Glutamatergic neuron (in vitro differentiated cells): ENCODE measurements around the gene RDH13. TPM values are rescaled to one million over a fixed set of nuclear protein-coding genes. Genes with fewer than 3 reads are reported as not detected.

Experiments
- DNase-seq: peaks from one replicate; pipeline ENCODE4 v3.0.0; 2022
- H3K27ac Mint-ChIP-seq: one replicate; pipeline ENCODE4 v1.8.0; 2020; ENCODE audit warnings: mild to moderate bottlenecking, mixed read lengths, inconsistent platforms; ENCODE audit not compliant: unreplicated experiment
- H3K27me3 Mint-ChIP-seq: one replicate; pipeline ENCODE4 v1.8.0; 2020; ENCODE audit warnings: mild to moderate bottlenecking, moderate library complexity, mixed read lengths, inconsistent platforms; ENCODE audit not compliant: unreplicated experiment
- H3K36me3 Mint-ChIP-seq: one replicate; pipeline ENCODE4 v1.8.0; 2020; ENCODE audit warnings: mild to moderate bottlenecking, mixed read lengths, inconsistent platforms; ENCODE audit not compliant: unreplicated experiment
- H3K4me1 Mint-ChIP-seq: one replicate; pipeline ENCODE4 v1.8.0; 2020; ENCODE audit warnings: mild to moderate bottlenecking, low read depth, mixed read lengths, inconsistent platforms; ENCODE audit not compliant: unreplicated experiment
- H3K4me3 Mint-ChIP-seq: one replicate; pipeline ENCODE4 v1.8.0; 2020; ENCODE audit warnings: mild to moderate bottlenecking, mixed read lengths, inconsistent platforms; ENCODE audit not compliant: unreplicated experiment
- H3K9me3 Mint-ChIP-seq: one replicate; pipeline ENCODE4 v1.8.0; 2020; ENCODE audit warnings: mild to moderate bottlenecking, moderate library complexity, mixed read lengths, inconsistent platforms; ENCODE audit not compliant: unreplicated experiment
- total RNA-seq: library from RNA; stranded (reverse); fragmentation: NEBNext Ultra II Directional; extraction: Animal tissue kit (Norgen Biotek cat#: 25700); gene quantifications from one replicate; pipeline ENCODE4 v1.2.1, GENCODE V29; 2021; ENCODE audit not compliant: unreplicated experiment
- TF ChIP-seq, protein P1 (sequence below): fragments of 200-600 bp; sonication (generic); IDR thresholded peaks from one replicate; pipeline ENCODE4 v1.5.0; 2021; ENCODE audit not compliant: partially characterized antibody, unreplicated experiment

The RDH13 gene
- total RNA-seq, 1 donor from 2014 or later, result 17.9 TPM

DNA sequence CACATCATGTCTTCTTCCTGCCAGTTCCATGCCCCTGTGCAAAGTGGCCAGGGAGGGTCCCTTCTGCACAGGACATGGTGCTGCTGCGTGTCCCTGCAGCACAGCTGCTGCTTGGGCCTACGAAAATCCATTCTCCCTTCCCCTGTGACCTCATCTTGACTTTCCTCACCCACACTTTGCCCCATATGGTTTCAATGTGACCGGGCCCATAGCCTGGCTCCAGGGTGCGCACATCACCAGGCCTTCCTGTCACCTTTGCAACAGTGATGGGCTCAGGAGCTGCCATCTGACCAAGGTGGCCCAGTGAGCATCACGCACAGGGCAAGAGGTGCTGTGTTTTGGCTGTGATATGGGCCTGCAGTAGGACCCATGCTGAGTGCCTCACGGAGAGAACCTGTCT is 43.6 kb upstream of the RDH13 start:
- Mint-ChIP-seq H3K36me3 (peaks cover 23% of the 10 kb centered on the region), H3K27me3 (peaks cover 4% of the 10 kb centered on the region), H3K27ac (no peak overlapping the region), H3K4me1 (no peaks in the 10 kb centered on the region), H3K4me3 (no peak overlapping the region), H3K9me3 (peaks cover 4% of the 10 kb centered on the region)
- TF ChIP-seq, protein P1, sequence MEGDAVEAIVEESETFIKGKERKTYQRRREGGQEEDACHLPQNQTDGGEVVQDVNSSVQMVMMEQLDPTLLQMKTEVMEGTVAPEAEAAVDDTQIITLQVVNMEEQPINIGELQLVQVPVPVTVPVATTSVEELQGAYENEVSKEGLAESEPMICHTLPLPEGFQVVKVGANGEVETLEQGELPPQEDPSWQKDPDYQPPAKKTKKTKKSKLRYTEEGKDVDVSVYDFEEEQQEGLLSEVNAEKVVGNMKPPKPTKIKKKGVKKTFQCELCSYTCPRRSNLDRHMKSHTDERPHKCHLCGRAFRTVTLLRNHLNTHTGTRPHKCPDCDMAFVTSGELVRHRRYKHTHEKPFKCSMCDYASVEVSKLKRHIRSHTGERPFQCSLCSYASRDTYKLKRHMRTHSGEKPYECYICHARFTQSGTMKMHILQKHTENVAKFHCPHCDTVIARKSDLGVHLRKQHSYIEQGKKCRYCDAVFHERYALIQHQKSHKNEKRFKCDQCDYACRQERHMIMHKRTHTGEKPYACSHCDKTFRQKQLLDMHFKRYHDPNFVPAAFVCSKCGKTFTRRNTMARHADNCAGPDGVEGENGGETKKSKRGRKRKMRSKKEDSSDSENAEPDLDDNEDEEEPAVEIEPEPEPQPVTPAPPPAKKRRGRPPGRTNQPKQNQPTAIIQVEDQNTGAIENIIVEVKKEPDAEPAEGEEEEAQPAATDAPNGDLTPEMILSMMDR, result no peak
- no peak for DNase-seq

DNA sequence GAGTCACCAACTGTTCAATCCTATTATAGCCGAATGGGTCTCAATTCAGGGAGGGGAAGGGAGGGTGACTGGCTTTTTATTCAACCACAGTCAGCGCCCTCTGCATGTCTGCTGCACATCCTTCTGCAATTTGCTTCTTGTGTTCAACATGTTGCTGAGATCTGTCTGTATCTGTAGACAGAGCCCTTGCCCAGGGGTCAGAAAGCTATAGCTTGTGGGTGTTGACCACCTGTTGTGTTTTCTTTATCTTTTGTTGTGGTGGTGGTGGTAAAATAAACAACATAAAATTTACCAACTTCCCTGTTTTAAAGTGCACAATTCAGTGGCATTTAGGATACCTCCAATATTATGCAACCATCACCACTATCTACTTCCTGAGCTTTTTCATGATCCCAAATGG is 42.3 kb upstream of the RDH13 start:
- no peak for DNase-seq
- TF ChIP-seq, protein P1, result no peak
- H3K27me3 Mint-ChIP-seq, result peaks cover 2% of the 10 kb centered on the region

DNA sequence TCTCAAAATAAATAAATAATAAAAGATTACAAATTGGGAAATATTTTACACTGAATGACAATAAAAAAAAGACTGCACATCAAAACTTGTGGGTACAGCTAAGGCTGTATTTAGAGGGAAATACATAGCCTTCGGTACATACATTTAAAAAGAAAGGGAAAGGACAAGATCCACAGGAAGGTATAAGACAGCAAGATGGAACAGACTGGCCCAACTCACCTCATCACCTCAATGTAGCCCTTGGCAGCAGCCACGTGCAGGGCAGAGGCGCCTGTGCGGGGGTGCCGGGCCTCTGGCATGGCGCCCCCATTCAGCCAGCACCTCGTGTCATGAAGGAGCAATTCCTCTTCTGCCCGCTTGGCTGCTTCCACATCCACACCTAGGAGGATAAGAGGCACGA is 40.2 kb upstream of the RDH13 start:
- H3K4me3 Mint-ChIP-seq, result no peak overlapping the region
- peaks cover 7% of the 10 kb centered on the region for H3K4me1 Mint-ChIP-seq
- TF ChIP-seq, protein P1, result no peak
- no peaks in the 10 kb centered on the region for H3K27me3 Mint-ChIP-seq
- peaks cover 4% of the 10 kb centered on the region for H3K9me3 Mint-ChIP-seq
- H3K27ac Mint-ChIP-seq, result no peak overlapping the region
- DNase-seq, result no peak
- peaks cover 17% of the 10 kb centered on the region for H3K36me3 Mint-ChIP-seq

More for the DNA sequence above, 42.3 kb upstream of the RDH13 start:
- H3K9me3 Mint-ChIP-seq, result peaks cover 4% of the 10 kb centered on the region
- no peak overlapping the region for H3K27ac Mint-ChIP-seq
- H3K4me3 Mint-ChIP-seq, result no peak overlapping the region
- peaks cover 17% of the 10 kb centered on the region for H3K36me3 Mint-ChIP-seq
- H3K4me1 Mint-ChIP-seq, result peaks cover under 1% of the 10 kb centered on the region

DNA sequence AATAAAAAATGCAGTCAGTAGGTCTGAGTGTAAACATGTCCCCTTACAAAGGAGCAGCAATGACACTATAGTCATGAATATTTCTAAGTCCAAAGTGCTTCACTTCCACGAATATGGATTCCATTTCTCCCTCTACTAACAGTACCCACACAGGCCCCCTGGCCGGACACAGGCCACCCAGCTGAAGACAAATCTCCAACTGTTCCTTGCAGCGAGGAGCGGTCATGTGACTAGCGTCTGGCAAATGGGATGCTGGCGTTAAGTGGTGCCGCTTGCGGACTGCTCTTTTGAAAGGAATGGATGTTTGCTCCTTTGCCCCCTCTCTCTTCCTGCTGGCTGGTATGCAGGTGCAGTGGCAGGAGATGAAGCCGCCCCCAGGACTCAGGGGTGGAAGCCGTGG is 38.3 kb upstream of the RDH13 start:
- H3K4me1 Mint-ChIP-seq, result peaks cover 7% of the 10 kb centered on the region
- peaks cover 17% of the 10 kb centered on the region for H3K36me3 Mint-ChIP-seq
- H3K4me3 Mint-ChIP-seq, result no peak overlapping the region
- no peak overlapping the region for H3K27ac Mint-ChIP-seq
- peaks cover 2% of the 10 kb centered on the region for H3K27me3 Mint-ChIP-seq
- TF ChIP-seq, protein P1, result no peak
- peaks cover 6% of the 10 kb centered on the region for H3K9me3 Mint-ChIP-seq
- DNase-seq, result no peak

DNA sequence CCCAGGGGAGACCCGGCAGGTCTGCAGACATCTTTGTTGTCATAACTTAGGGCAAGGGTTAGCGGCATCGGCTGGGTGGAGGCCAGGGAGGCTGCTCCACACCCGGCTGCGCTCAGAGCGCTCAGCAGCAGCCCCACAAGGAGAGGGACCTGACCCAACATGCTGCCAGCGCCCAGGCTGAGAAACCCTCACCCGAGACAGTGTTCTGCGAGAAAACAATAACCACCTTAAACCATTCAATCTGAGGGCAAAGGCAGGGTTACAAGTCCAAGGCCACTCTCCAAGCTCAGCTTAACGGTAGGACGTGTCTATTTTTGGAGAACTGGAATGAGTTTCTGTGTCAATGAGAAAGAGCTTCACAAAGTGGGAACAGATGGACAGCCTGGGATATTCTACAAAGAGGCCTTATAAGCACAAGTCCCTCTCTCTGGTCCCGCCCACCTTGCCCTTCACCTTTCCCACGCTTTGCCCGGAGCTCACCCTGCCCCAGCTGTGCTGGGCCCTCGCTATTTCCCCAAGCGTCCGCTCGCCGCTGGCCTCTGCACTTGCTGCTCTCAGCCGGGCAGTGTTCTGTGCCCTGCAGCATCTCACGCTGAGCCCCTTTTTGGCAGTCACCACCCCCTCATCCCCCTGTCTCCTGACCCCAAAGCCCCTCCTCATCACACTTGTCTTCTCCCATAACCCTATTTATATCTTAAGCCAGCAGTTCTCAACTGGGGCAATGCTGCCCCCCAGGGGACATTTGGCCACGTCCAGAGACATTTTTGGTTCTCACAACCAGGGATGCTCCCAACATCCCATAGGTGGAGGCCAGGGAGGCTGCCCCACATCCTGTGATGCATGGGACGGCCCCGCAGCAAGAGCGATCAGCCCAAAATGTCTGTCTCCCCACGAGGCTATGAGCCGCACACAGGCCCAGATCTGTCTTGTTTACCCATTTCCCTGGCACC is 36.9 kb upstream of the RDH13 start:
- DNase-seq, result peak; percentile 36
- peak overlapping the region; percentile 64 for H3K4me3 Mint-ChIP-seq
- TF ChIP-seq, protein P1, result no peak
- peaks cover 9% of the 10 kb centered on the region for H3K4me1 Mint-ChIP-seq
- H3K9me3 Mint-ChIP-seq, result peaks cover 6% of the 10 kb centered on the region
- H3K27ac Mint-ChIP-seq, result peak overlapping the region; percentile 70
- H3K27me3 Mint-ChIP-seq, result peaks cover 2% of the 10 kb centered on the region
- H3K36me3 Mint-ChIP-seq, result peaks cover 12% of the 10 kb centered on the region
